ENCODE data around the gene PUS7.
"Not testable (repeated sequence)": the region's sequence is repeated elsewhere in the genome, so short reads cannot be mapped to it uniquely, and the experiment has no call there.

Gene PUS7

GRCh38 chr7:105496521-105496920, 25.6 kb downstream of the PUS7 start:
- DNase-seq: no peak

GRCh38 chr7:105493923-105494315, 28.2 kb downstream of the PUS7 start:
- no peak for DNase-seq

GRCh38 chr7:105493196-105493922, 28.7 kb downstream of the PUS7 start:
- no peak for DNase-seq

- DNase-seq: no peak
These were observed 32.7 kb downstream of the PUS7 start for GRCh38 chr7:105489409-105489808.

- peak; percentile 17 to 42 for DNase-seq
These were observed 34.2 kb downstream of the PUS7 start for GRCh38 chr7:105487579-105488571.

GRCh38 chr7:105480931-105481330, 41.1 kb downstream of the PUS7 start:
- DNase-seq: no peak

GRCh38 chr7:105478606-105479005, 43.5 kb downstream of the PUS7 start:
- DNase-seq: no peak

GRCh38 chr7:105477908-105478307, 44.2 kb downstream of the PUS7 start:
- DNase-seq: no peak

GRCh38 chr7:105474045-105474444, 48.0 kb downstream of the PUS7 start:
- no peak for DNase-seq

GRCh38 chr7:105473163-105473562, 48.9 kb downstream of the PUS7 start:
- no peak for DNase-seq

GRCh38 chr7:105470846-105471245, 51.2 kb downstream of the PUS7 start:
- no peak for DNase-seq

GRCh38 chr7:105470090-105470489, 52.0 kb downstream of the PUS7 start:
- DNase-seq: no peak

GRCh38 chr7:105462765-105463420, 59.2 kb downstream of the PUS7 start:
- no peak for DNase-seq

- DNase-seq: no peak
These were observed 60.6 kb downstream of the PUS7 start for GRCh38 chr7:105461518-105461917.

GRCh38 chr7:105457619-105458225, 64.3 kb downstream of the PUS7 start:
- no peak for DNase-seq

GRCh38 chr7:105454921-105455320, 67.2 kb downstream of the PUS7 start:
- DNase-seq: no peak

- no peak for DNase-seq
These were observed 67.8 kb downstream of the PUS7 start for GRCh38 chr7:105454095-105454747.

- DNase-seq: no peak
These were observed 70.0 kb downstream of the PUS7 start for GRCh38 chr7:105452085-105452484.

- not testable (repeated sequence) for DNase-seq
These were observed 71.2 kb downstream of the PUS7 start for GRCh38 chr7:105450870-105451269.

GRCh38 chr7:105450177-105450861, 71.8 kb downstream of the PUS7 start:
- no peak for DNase-seq

- DNase-seq: no peak
These were observed 73.9 kb downstream of the PUS7 start for GRCh38 chr7:105448181-105448580.
